HEK293 (cell line): Measurements from ENCODE around the gene ING5.

Experiments
- CTCF ChIA-PET: fragments of 350-600 bp; formaldehyde crosslinking; extraction: SDS; loops from one replicate; lab custom pipeline; 2021; ENCODE audit warnings: antibody characterized with exemption; lab: Yijun Ruan, JAX
- POLR2A ChIA-PET: fragments of 300-600 bp; formaldehyde crosslinking; extraction: SDS; loops from one replicate; lab custom pipeline; 2020; ENCODE audit warnings: antibody characterized with exemption, inconsistent platforms; lab: Yijun Ruan, JAX
- H3K27ac ChIP-seq: fragments of 200-500 bp; sonication (Bioruptor generic); 2 replicates; pipeline ENCODE4 v1.5.1; 2014; ENCODE audit warnings: low read depth, low read length, control low read depth, inconsistent platforms; ENCODE audit errors: extremely low read depth
- H3K36me3 ChIP-seq, 2 experiments: fragments of 200-500 bp in 1 of 2; sonication (Bioruptor generic) in 1 of 2; 1 replicate in 1 of 2; 2 replicates in 1 of 2; pipeline ENCODE4 v1.5.1; 2014 to 2017; ENCODE audit warnings: inconsistent platforms in 2 of 2, low read length in 2 of 2; ENCODE audit not compliant: control insufficient read depth in 2 of 2, insufficient read depth in 1 of 2
- H3K4me1 ChIP-seq: fragments of 200-500 bp; sonication (Bioruptor generic); 2 replicates; pipeline ENCODE4 v1.5.1; 2014; ENCODE audit warnings: mild to moderate bottlenecking, low read length, inconsistent platforms; ENCODE audit not compliant: control insufficient read depth, insufficient read depth
- H3K4me3 ChIP-seq: 2 replicates; pipeline ENCODE4 v1.5.1; 2011; ENCODE audit warnings: low read depth, mild to moderate bottlenecking, control low read depth, low read length, moderate library complexity
- H3K9me3 ChIP-seq: fragments of 200-500 bp; sonication (Bioruptor generic); 2 replicates; pipeline ENCODE4 v1.5.1; 2014; ENCODE audit warnings: low read depth, low read length, inconsistent platforms; ENCODE audit not compliant: control insufficient read depth, insufficient read depth
- BCL6B ChIP-seq: fragments of 450-650 bp; formaldehyde crosslinking; IDR thresholded peaks from 2 replicates; pipeline ENCODE4 v1.5.1; 2017; ENCODE audit warnings: missing biosample characterization, missing genetic modification characterization
- HIC1 ChIP-seq: fragments of 450-650 bp; formaldehyde crosslinking; IDR thresholded peaks from 2 replicates; pipeline ENCODE4 v1.5.1; 2016; ENCODE audit warnings: missing biosample characterization, missing genetic modification characterization
- MYNN ChIP-seq: fragments of 450-650 bp; formaldehyde crosslinking; IDR thresholded peaks from 2 replicates; pipeline ENCODE4 v1.5.1; 2016; ENCODE audit warnings: missing biosample characterization, missing genetic modification characterization, borderline replicate concordance
- OVOL3 ChIP-seq: fragments of 450-650 bp; formaldehyde crosslinking; IDR thresholded peaks from 2 replicates; pipeline ENCODE4 v1.5.1; 2016; ENCODE audit warnings: missing biosample characterization, missing genetic modification characterization
- ZFP37 ChIP-seq: fragments of 450-650 bp; formaldehyde crosslinking; IDR thresholded peaks from 2 replicates; pipeline ENCODE4 v1.5.1; 2016; ENCODE audit warnings: missing biosample characterization, missing genetic modification characterization
- ZFP69B ChIP-seq: fragments of 450-650 bp; formaldehyde crosslinking; IDR thresholded peaks from 2 replicates; pipeline ENCODE4 v1.5.1; 2016; ENCODE audit warnings: missing biosample characterization, missing genetic modification characterization
- ZNF157 ChIP-seq: fragments of 450-650 bp; formaldehyde crosslinking; IDR thresholded peaks from 2 replicates; pipeline ENCODE4 v1.5.1; 2016; ENCODE audit warnings: missing biosample characterization, missing genetic modification characterization
- ZNF23 ChIP-seq: fragments of 450-650 bp; formaldehyde crosslinking; IDR thresholded peaks from 2 replicates; pipeline ENCODE4 v1.5.1; 2016; ENCODE audit warnings: missing biosample characterization, missing genetic modification characterization, borderline replicate concordance
- ZNF26 ChIP-seq: fragments of 450-650 bp; formaldehyde crosslinking; IDR thresholded peaks from 2 replicates; pipeline ENCODE4 v1.5.1; 2016; ENCODE audit warnings: missing biosample characterization, missing genetic modification characterization
- ZNF341 ChIP-seq: fragments of 450-650 bp; formaldehyde crosslinking; IDR thresholded peaks from 2 replicates; pipeline ENCODE4; 2016; ENCODE audit warnings: low read depth, missing biosample characterization, missing genetic modification characterization
- ZNF354C ChIP-seq: fragments of 450-650 bp; formaldehyde crosslinking; IDR thresholded peaks from 2 replicates; pipeline ENCODE4 v1.5.1; 2016; ENCODE audit warnings: missing biosample characterization, missing genetic modification characterization, low read depth, borderline replicate concordance
- ZNF404 ChIP-seq: fragments of 450-650 bp; formaldehyde crosslinking; IDR thresholded peaks from 2 replicates; pipeline ENCODE4 v1.5.1; 2017; ENCODE audit warnings: missing biosample characterization, missing genetic modification characterization
- ZNF521 ChIP-seq: fragments of 450-650 bp; formaldehyde crosslinking; IDR thresholded peaks from 2 replicates; pipeline ENCODE4 v1.5.1; 2017; ENCODE audit warnings: missing biosample characterization, mild to moderate bottlenecking, missing genetic modification characterization
- ZNF585B ChIP-seq: fragments of 450-650 bp; formaldehyde crosslinking; IDR thresholded peaks from 2 replicates; pipeline ENCODE4 v1.5.1; 2016; ENCODE audit warnings: missing biosample characterization, missing genetic modification characterization
- ZNF610 ChIP-seq: fragments of 450-650 bp; formaldehyde crosslinking; IDR thresholded peaks from 2 replicates; pipeline ENCODE4 v1.5.1; 2016; ENCODE audit warnings: missing biosample characterization, missing genetic modification characterization, borderline replicate concordance
- ZNF704 ChIP-seq: fragments of 450-650 bp; formaldehyde crosslinking; IDR thresholded peaks from 2 replicates; pipeline ENCODE4 v1.5.1; 2016; ENCODE audit warnings: missing biosample characterization, missing genetic modification characterization
- ZNF785 ChIP-seq: fragments of 450-650 bp; formaldehyde crosslinking; IDR thresholded peaks from 2 replicates; pipeline ENCODE4 v1.5.1; 2016; ENCODE audit warnings: missing biosample characterization, missing genetic modification characterization

Gene ING5

DNA sequence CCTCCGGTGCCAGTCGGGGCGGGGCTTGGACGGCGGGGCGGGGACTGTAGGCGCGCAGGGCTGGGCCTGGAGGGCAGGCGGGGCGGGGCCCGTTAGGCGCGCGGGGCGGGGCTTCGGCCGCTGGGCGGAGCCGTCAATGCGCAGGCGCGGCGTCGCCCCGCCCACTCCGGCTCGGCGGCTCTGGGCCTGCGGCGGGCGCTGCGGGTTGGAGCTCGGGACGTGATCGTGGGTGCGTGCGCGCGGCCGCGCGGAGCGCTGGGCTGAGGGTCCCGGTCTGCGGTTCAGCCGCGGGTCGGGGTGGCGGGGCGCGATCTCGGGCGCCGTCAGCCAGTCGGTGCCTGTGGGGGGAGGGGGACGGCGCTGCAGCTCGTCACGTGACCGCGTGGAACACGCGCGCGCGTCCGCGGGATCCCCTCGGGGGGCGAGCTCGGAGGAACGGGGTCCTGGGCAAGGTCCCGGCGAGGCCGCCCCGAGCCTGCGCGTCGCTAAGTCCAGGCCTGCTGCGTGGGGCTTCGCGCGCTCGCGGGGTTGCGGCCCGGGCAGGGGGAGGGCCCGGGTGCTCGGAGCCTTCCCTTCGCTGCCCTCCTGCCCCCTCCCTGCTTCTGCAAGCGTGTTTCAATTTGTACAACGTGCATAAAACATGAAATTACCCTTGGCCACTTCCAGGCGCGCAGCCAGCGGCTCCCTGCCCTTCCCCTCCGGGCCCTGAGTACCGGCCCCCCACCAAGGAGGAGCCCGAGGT is 32.8 kb downstream of the ING5 start, which contains the start of gene D2HGDH (continued):
- no peak for TF ChIP-seq ZNF404
- no peak for TF ChIP-seq ZNF585B (tag by site-specific recombination)
- no peak for TF ChIP-seq ZNF354C (tag by site-specific recombination)
- TF ChIP-seq, all 188 proteins: peak for 15

DNA sequence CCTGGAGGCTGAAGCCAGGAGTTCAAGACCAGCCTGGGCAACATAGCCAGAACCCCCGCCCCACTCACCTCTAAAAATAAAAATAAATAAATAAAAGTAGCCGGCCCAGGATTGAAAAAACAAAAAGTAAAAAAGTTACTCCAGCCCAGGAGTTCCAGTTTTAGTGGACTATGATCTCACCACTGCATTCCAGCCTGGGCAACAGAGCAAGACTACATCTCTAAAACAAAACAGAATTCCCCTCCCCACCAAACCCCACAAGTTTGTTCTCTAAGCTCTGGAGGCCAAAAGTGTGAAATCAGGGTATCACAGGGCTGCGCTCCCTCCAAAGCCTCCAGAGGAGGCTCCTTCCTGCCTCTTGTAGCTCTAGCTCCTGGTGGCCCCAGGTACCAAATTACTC is 34.3 kb downstream of the ING5 start:
- peaks cover 0 to 5% of the 10 kb centered on the region in 2 experiments; a peak in 2 of 3 replicates for H3K36me3 ChIP-seq
- H3K9me3 ChIP-seq = no peaks in the 10 kb centered on the region
- no peaks in the 10 kb centered on the region for H3K4me1 ChIP-seq
- ChIA-PET POLR2A (interaction anchor here (0.5 kb wide), 1 partner anchor 29 kb away, joined by 3 read pairs; no protein-coding TSS in a partner anchor), CTCF (interaction anchor here (0.6 kb wide), 1 partner anchor 45 kb away, joined by 3 read pairs; no protein-coding TSS in a partner anchor)
- H3K4me3 ChIP-seq = no peak overlapping the region
- no peak overlapping the region for H3K27ac ChIP-seq
- TF ChIP-seq MYNN (tag by site-specific recombination) = no peak
- TF ChIP-seq ZFP37 (tag by site-specific recombination) = no peak
- no peak for TF ChIP-seq ZNF157 (tag by site-specific recombination)
- no peak for TF ChIP-seq ZNF23 (tag by site-specific recombination)
- no peak for TF ChIP-seq BCL6B (tag by site-specific recombination)
- TF ChIP-seq ZNF26 (tag by site-specific recombination) = no peak
- TF ChIP-seq ZNF341 (tag by site-specific recombination) = no peak
- no peak for TF ChIP-seq OVOL3 (tag by site-specific recombination)
- no peak for TF ChIP-seq ZNF521 (tag by site-specific recombination)
- no peak for TF ChIP-seq ZNF785 (tag by site-specific recombination)
- no peak for TF ChIP-seq HIC1 (tag by site-specific recombination)
- TF ChIP-seq ZNF610 (tag by site-specific recombination) = no peak
- no peak for TF ChIP-seq ZNF704
- TF ChIP-seq ZFP69B = no peak
